ENCODE measurements around the gene VEGFD. TPM values are rescaled to one million over a fixed set of nuclear protein-coding genes. Genes with fewer than 3 reads are reported as not detected.

Gene VEGFD
- total and polyA plus RNA-seq, 9 of the 15 experiments (the other 6 are each of a cell fraction or from before 2014, with no cell fraction given) = 0.03 TPM; not detected in 8

DNA sequence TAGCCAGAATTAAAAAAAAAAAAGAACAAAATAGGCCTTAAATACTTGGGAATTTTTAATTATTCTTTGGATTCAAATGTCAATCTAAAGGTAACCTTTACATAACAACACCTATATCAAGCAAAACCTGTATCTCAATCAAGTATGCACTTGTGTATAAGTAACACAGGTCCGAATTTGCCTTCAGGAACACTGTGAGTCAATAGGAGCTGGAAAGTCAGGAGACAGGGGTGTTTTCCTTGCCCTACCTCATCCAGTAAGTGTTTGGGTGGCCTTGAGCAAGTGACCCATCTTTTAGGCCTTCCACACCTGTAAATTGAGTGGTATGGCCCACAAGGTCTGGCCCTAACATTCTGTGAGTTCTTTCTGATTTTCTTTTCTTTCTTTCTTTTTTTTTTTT, 40.8 kb upstream of the VEGFD start:
- Histone ChIP-seq H2AFZ (ENCODE audit: low read depth, low read length) (no peak overlapping the region), H3K4me3 (no peak overlapping the region), H3K36me3 (ENCODE audit: control insufficient read depth, insufficient read depth, low read length) (no peaks in the 10 kb centered on the region), H3K9me3 (replicated peaks; ENCODE audit: control insufficient read depth, insufficient read depth, low read depth, low read length) (no peaks in the 10 kb centered on the region), H3K27ac (ENCODE audit: extremely low read depth, low read depth, low read length) (no peak overlapping the region), H4K20me1 (replicated peaks; ENCODE audit: control insufficient read depth, insufficient read depth, low read length) (no peaks in the 10 kb centered on the region), H3K79me2 (ENCODE audit: control insufficient read depth, insufficient read depth, low read length) (no peaks in the 10 kb centered on the region), H3K4me1 (replicated peaks in 1 of 2; ENCODE audit: control insufficient read depth in 2 of 2, insufficient read depth in 2 of 2, low read length in 2 of 2) (no peaks in the 10 kb centered on the region), H3K9ac (ENCODE audit: insufficient read depth in 1 of 2, low read depth in 2 of 2, low read length in 2 of 2) (no peak overlapping the region), H3K4me2 (ENCODE audit: insufficient read depth, low read length) (no peak overlapping the region), H3K27me3 (ENCODE audit: control insufficient read depth in 2 of 2, insufficient read depth in 2 of 2, low read length in 2 of 2) (no peaks in the 10 kb centered on the region), H3K9me1 (ENCODE audit: control insufficient read depth, insufficient read depth, low read length) (no peaks in the 10 kb centered on the region)
- FAIRE-seq (no peak), ATAC-seq (no peak), DNase-seq (ENCODE audit: extremely low read depth in 1 of 4, low spot score in 3 of 4) (no peak)
- ChIA-PET CTCF (ENCODE audit: low intra/inter-chr PET ratio) (no interaction called here), POLR2A (no interaction called here)
- intact Hi-C loops (cut with micrococcal nuclease) = no loop called here
- no TSS peak for BruUV-seq (replicated peaks)
- WGBS (ENCODE audit: insufficient coverage, low coverage, missing lambda C conversion rate) = 0% methylated on average over 1 of the region's 1 CpG
- TF ChIP-seq ZC3H8 (IDR thresholded peaks at IDR 0.05) = no peak
- no peak for TF ChIP-seq ZNF212 (CRISPR knock-in tag; IDR thresholded peaks at IDR 0.05)
- TF ChIP-seq EZH2 (IDR thresholded peaks at IDR 0.05; ENCODE audit: borderline replicate concordance, low read depth, low read length) = no peak
- no peak for TF ChIP-seq SRF (CRISPR knock-in tag; IDR thresholded peaks at IDR 0.05)
- TF ChIP-seq HDAC1 (IDR thresholded peaks at IDR 0.05) = no peak
- no peak for TF ChIP-seq ZKSCAN3 (CRISPR knock-in tag; IDR thresholded peaks at IDR 0.05)
- in situ Hi-C loops (cut with MboI) = no loop called here

DNA sequence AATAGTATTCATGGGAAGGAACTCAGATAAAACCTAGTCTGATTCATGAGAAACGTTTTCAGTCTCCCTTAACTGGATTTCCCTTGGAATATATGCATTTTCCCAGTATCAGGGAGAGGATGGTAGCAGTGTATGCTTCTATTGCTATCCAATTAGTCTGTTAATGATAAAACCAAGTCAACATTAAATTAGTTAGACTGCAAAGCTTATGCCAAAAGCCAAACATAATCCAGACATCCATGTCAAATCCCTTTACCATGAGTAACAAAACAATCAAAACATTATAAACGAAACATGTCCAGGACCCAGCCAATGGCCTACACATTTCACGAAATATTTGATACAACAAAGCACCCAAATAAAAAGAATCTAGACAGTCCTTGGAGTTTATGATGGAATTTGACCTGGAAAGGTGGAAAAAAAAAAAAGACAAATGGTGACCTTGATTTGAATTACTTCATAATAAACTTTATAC, 34.5 kb upstream of the VEGFD start:
- no peak overlapping the region for H3K4me2 ChIP-seq (ENCODE audit: insufficient read depth, low read length)
- no peaks in the 10 kb centered on the region for H3K27me3 ChIP-seq (ENCODE audit: control insufficient read depth in 2 of 2, insufficient read depth in 2 of 2, low read length in 2 of 2)
- no TSS peak for BruUV-seq (replicated peaks)
- H3K9me1 ChIP-seq (ENCODE audit: control insufficient read depth, insufficient read depth, low read length) = no peaks in the 10 kb centered on the region
- H3K36me3 ChIP-seq (ENCODE audit: control insufficient read depth, insufficient read depth, low read length) = no peaks in the 10 kb centered on the region
- no peaks in the 10 kb centered on the region for H3K79me2 ChIP-seq (ENCODE audit: control insufficient read depth, insufficient read depth, low read length)
- ATAC-seq = no peak
- ChIA-PET CTCF (ENCODE audit: low intra/inter-chr PET ratio) (no interaction called here), POLR2A (no interaction called here)
- H3K9me3 ChIP-seq (replicated peaks; ENCODE audit: control insufficient read depth, insufficient read depth, low read depth, low read length) = no peaks in the 10 kb centered on the region
- no peak overlapping the region for H3K4me3 ChIP-seq
- no peaks in the 10 kb centered on the region for H4K20me1 ChIP-seq (replicated peaks; ENCODE audit: control insufficient read depth, insufficient read depth, low read length)
- no peak overlapping the region for H3K27ac ChIP-seq (ENCODE audit: extremely low read depth, low read depth, low read length)
- intact Hi-C loops (cut with micrococcal nuclease) (no loop called here), in situ Hi-C loops (cut with MboI) (no loop called here)
- H2AFZ ChIP-seq (ENCODE audit: low read depth, low read length) = no peak overlapping the region
- no peak for DNase-seq (ENCODE audit: extremely low read depth in 1 of 4, low spot score in 3 of 4)
- H3K4me1 ChIP-seq (replicated peaks in 1 of 2; ENCODE audit: control insufficient read depth in 2 of 2, insufficient read depth in 2 of 2, low read length in 2 of 2) = no peaks in the 10 kb centered on the region
- H3K9ac ChIP-seq (ENCODE audit: insufficient read depth in 1 of 2, low read depth in 2 of 2, low read length in 2 of 2) = no peak overlapping the region
- no peak for FAIRE-seq
- 6% methylated on average over 3 of the region's 3 CpGs for WGBS (ENCODE audit: insufficient coverage, low coverage, missing lambda C conversion rate)
- TF ChIP-seq ZBTB7A (IDR thresholded peaks at IDR 0.05; ENCODE audit: borderline replicate concordance, control insufficient read depth, low read depth, low read length) = no peak
- TF ChIP-seq, protein P1, sequence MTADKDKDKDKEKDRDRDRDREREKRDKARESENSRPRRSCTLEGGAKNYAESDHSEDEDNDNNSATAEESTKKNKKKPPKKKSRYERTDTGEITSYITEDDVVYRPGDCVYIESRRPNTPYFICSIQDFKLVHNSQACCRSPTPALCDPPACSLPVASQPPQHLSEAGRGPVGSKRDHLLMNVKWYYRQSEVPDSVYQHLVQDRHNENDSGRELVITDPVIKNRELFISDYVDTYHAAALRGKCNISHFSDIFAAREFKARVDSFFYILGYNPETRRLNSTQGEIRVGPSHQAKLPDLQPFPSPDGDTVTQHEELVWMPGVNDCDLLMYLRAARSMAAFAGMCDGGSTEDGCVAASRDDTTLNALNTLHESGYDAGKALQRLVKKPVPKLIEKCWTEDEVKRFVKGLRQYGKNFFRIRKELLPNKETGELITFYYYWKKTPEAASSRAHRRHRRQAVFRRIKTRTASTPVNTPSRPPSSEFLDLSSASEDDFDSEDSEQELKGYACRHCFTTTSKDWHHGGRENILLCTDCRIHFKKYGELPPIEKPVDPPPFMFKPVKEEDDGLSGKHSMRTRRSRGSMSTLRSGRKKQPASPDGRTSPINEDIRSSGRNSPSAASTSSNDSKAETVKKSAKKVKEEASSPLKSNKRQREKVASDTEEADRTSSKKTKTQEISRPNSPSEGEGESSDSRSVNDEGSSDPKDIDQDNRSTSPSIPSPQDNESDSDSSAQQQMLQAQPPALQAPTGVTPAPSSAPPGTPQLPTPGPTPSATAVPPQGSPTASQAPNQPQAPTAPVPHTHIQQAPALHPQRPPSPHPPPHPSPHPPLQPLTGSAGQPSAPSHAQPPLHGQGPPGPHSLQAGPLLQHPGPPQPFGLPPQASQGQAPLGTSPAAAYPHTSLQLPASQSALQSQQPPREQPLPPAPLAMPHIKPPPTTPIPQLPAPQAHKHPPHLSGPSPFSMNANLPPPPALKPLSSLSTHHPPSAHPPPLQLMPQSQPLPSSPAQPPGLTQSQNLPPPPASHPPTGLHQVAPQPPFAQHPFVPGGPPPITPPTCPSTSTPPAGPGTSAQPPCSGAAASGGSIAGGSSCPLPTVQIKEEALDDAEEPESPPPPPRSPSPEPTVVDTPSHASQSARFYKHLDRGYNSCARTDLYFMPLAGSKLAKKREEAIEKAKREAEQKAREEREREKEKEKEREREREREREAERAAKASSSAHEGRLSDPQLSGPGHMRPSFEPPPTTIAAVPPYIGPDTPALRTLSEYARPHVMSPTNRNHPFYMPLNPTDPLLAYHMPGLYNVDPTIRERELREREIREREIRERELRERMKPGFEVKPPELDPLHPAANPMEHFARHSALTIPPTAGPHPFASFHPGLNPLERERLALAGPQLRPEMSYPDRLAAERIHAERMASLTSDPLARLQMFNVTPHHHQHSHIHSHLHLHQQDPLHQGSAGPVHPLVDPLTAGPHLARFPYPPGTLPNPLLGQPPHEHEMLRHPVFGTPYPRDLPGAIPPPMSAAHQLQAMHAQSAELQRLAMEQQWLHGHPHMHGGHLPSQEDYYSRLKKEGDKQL (CRISPR knock-in tag; IDR thresholded peaks at IDR 0.05; ENCODE audit: borderline replicate concordance) = no peak
- TF ChIP-seq, protein P2, sequence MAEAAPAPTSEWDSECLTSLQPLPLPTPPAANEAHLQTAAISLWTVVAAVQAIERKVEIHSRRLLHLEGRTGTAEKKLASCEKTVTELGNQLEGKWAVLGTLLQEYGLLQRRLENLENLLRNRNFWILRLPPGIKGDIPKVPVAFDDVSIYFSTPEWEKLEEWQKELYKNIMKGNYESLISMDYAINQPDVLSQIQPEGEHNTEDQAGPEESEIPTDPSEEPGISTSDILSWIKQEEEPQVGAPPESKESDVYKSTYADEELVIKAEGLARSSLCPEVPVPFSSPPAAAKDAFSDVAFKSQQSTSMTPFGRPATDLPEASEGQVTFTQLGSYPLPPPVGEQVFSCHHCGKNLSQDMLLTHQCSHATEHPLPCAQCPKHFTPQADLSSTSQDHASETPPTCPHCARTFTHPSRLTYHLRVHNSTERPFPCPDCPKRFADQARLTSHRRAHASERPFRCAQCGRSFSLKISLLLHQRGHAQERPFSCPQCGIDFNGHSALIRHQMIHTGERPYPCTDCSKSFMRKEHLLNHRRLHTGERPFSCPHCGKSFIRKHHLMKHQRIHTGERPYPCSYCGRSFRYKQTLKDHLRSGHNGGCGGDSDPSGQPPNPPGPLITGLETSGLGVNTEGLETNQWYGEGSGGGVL (CRISPR knock-in tag; IDR thresholded peaks at IDR 0.05) = no peak
